ENCODE data around the gene TEAD1.

DNA sequence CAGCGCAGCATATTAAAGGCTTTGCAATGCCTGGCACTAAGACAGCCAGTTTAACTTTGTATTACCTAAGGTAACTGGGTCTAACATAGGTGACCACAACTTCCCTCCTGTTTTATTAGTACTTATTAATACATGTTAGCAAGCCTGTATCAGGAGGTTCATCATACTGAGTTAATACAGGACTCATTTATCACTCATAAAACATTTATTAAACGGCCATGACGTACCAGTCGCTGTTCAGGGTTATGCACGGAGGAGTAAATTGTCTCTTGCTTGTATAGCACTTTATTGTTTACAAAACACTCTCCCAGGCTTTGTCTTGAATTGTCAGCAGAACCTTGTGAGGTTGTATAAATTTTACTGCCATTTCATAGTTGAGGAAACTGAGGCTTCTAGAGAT lies 55.7 kb downstream of the TEAD1 start:
- TF ChIP-seq YY1 (IDR thresholded peaks at IDR 0.05) (no peak), ATF3 (IDR thresholded peaks at IDR 0.05) (no peak), MAX (IDR thresholded peaks at IDR 0.05) (no peak)
- TF ChIP-seq, protein P1, sequence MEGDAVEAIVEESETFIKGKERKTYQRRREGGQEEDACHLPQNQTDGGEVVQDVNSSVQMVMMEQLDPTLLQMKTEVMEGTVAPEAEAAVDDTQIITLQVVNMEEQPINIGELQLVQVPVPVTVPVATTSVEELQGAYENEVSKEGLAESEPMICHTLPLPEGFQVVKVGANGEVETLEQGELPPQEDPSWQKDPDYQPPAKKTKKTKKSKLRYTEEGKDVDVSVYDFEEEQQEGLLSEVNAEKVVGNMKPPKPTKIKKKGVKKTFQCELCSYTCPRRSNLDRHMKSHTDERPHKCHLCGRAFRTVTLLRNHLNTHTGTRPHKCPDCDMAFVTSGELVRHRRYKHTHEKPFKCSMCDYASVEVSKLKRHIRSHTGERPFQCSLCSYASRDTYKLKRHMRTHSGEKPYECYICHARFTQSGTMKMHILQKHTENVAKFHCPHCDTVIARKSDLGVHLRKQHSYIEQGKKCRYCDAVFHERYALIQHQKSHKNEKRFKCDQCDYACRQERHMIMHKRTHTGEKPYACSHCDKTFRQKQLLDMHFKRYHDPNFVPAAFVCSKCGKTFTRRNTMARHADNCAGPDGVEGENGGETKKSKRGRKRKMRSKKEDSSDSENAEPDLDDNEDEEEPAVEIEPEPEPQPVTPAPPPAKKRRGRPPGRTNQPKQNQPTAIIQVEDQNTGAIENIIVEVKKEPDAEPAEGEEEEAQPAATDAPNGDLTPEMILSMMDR (IDR thresholded peaks at IDR 0.05; ENCODE audit: low read depth, low read length, missing input control) = no peak

Data from liver (tissue), 3 donors.